ENCODE results near the gene PRKCA.
"Not testable (repeated sequence)": the region's sequence is repeated elsewhere in the genome, so short reads cannot be mapped to it uniquely, and the experiment has no call there.

PRKCA gene

GRCh38 chr17:66351033-66351432 is 48.6 kb downstream of the PRKCA start:
- DNase-seq = peak in 18 of 56 donors; percentile 1 to 40 (median 8)

DNA sequence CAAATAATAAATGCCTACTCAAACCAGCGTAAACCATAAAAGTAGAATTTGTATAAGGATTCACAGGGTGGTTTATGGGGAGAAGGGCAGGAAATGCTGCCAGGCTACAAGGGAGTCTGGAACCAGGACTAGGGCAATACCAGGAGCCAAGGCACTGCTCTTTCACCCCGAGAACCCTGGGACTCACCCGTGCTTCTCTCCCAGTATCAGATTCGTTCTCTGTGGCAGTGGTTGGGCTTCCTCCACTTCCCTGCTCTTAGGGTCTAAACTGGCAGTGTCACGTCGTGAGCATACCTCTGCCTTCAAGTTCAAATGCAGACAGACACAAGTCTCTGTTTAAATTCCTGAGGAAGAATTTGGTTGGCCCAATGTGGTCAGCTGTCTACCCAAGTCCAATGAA is 49.3 kb downstream of the PRKCA start:
- no peak for DNase-seq

GRCh38 chr17:66353937-66354401 is 51.6 kb downstream of the PRKCA start:
- no peak for DNase-seq

DNA sequence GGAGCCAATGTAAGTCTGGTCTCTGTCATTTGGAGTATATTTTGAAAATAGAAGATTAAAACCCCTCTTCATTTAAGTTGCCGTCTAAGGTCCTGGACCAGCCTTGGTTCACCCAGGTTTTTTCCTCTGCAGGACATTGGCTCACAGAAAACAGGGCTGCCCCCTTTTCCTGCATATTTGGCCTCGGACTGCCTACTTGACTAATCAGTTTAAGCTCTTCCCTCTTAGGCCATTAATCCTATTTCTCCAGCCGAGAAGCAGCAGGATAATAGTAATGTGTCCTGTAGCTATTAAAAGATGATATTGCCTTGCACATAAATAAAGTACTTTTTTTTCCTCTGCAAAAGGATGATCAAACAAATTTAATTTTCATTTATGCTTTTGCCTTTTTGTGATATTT is 52.1 kb downstream of the PRKCA start:
- no peak for DNase-seq

GRCh38 chr17:66354981-66355380 is 52.6 kb downstream of the PRKCA start:
- no peak for DNase-seq

DNA sequence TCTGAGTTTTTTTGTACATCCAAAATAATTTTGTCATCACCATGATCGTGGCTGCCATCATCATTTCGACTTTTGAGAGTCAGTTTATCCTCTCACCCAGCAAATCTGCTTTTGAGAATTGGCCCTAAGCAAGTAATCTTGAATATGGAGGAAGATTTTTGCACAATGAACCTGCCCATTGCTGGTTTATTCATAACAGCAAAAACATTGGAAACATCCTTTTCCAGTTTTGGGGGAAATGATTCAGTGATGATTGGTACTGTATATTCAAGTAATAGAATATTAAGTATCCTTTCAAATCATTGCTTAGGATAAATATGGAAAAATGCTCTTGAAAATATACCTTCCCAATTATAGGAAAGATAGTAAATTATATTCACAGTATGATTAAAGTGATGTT is 53.1 kb downstream of the PRKCA start:
- DNase-seq = no peak

DNA sequence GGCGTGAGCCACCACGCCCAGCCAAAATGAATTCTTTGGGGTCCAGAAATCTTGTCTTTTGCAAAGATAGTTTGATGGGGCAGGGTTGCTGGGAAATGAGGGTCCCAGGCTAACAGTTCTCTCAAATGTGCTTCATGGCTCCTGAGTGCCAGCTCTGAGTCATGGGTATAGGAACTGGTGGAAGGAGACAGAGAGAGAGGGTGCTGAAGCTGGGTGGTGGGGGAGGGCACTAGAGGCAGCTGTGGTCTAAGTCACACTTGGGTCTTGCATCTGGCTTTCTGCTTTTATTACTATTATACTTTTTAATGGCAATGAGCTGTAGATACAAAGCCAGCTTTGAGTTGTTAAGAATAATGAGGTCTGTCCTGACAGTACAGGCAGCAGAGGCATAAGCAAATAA is 54.6 kb downstream of the PRKCA start:
- no peak for DNase-seq

DNA sequence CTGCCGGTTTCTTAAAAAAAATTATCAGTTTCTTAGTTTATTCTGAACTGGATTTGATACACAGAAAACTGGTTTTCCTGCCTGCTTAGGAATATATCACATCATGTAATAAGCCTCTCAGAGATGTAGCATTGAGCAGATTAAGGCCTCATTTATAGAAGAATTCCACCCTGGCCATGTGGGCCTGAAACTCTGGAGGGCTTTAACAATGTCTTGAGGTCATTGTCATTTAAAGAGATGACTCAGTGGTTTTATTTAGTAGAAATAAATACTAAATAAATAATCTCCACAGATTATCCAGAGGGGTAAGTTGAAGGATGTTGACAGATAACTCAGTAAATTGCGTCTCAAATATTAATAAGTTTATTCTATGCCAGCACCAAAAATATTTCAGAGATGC is 56.9 kb downstream of the PRKCA start:
- DNase-seq = no peak

DNA sequence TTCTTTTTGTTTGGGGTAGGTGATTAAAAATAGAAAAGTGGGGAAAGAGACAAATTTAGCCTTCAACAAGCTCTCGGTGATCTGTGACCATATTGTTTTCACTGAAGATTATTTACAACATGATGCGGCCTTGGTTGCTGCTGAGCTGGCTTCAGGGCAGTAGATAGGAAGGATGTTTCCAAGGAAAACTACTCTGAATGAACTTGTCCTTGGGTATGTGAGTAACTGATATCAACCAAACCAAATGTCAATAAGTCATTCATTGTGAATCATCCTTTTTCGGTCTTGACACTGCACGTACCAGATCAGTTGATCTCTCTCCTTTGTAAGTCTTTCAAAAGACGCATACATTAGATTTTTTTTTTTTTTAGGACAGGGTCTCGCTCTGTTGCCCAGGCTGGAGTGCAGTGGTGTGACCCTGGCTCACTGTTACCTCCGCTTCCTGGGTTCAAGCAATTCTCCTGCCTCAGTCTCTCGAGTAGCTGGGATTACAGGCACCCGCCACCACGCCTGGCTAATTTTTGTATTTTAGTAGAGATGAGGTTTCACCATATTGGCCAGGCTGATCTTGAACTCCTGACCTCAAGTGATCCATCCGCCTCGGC is 58.6 kb downstream of the PRKCA start:
- not testable (repeated sequence) for DNase-seq

DNA sequence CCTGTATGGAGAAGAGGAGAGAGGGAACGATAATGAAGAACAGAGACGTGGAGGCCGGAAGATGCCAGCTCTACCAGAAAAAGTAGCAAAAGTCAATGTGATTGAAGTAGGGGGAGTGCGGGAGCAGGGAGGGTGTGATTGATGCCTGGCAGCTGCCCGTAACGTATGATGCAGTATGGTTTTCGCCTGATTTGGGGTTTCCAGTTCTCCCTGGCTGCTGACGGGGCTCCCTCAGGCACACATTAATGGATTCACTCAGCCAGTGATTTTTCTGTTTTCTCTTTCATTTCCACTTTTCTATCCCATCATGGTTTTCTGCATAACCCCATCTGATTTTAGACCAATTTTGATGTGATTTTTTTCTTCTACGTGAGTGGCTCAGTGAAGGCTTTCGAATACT is 62.1 kb downstream of the PRKCA start:
- no peak for DNase-seq

GRCh38 chr17:66364990-66365490 is 62.6 kb downstream of the PRKCA start:
- DNase-seq = no peak

DNA sequence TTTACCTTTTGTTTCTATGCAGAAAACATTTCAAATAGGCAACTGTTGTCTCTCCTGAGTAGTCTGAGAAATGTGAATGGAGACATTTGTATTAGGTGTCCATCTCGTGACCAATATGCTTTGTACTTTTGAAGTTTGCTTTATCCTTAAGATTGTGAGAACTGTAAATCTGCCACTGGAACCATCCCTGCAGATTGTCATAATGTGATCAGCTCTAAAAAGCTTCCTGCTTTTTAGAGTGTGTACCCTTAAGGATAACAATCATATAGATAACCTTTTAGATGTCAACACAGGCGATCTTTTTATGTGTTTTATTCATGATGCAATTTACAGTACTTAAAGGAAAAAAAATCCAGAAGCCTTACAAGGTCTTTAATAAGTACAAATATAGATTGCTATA is 63.5 kb downstream of the PRKCA start:
- no peak for DNase-seq

DNA sequence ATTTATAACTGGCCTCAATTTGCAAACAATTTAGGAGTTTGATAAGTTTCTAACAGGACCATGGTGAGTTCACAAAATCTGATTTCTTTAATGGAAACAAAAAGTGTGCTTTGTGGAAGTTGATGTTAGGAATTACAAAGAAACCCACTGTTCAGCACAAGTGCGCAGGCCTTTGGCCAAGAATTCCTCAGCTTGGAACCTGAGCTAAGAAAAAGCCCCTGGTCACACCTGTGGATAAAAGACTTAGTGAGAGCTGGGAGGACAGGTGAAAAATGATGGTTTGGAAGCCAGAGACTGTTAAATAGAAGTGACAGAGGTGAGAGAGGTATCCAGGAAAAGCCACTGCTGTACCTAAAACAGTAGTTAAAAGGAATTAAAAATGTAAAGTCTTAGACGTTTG is 64.7 kb downstream of the PRKCA start:
- no peak for DNase-seq

- no peak for DNase-seq
Observed at GRCh38 chr17:66369830-66370229, 67.4 kb downstream of the PRKCA start.

DNA sequence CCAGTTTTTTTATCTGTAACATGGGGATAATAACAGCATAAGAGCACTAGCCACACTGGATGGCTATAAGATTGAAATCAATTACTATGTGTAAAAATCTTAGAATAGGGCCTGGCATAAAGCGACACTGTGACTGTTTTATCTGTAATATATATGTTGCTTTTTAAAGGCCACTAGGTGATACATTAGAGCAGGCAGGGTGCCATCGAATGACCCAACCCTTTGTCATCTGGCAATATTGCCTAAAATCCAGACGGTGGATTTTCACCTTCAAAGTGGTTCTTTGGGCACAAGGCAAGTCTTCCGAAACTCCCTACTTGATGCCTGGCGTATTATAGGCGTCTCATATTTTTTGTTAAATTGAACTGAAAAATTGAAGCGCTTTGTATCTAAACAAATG is 69.1 kb downstream of the PRKCA start:
- DNase-seq = no peak

DNA sequence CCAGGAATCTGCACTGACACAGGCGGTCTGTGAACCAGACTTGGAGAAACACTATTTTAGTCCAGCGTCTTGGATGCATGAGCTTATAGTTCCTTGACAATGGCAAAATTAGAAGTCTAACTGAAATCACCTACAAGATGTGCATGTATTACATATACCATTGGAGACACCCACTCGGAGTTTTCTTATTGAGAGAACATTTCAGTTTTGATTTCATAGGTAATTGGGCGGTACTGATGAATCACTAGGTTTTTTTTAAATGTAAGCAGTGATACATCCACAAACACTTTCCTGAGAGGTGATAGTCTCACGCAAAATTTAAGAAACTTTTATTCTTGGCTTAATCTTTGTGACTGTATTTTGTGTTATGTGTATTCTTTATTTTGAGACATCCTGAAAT is 69.8 kb downstream of the PRKCA start:
- no peak for DNase-seq

GRCh38 chr17:66373079-66373478 is 70.7 kb downstream of the PRKCA start:
- no peak for DNase-seq

GRCh38 chr17:66373944-66374817 is 71.8 kb downstream of the PRKCA start:
- peak in 38 of 56 donors; percentile 8 to 81 (median 40) for DNase-seq

DNA sequence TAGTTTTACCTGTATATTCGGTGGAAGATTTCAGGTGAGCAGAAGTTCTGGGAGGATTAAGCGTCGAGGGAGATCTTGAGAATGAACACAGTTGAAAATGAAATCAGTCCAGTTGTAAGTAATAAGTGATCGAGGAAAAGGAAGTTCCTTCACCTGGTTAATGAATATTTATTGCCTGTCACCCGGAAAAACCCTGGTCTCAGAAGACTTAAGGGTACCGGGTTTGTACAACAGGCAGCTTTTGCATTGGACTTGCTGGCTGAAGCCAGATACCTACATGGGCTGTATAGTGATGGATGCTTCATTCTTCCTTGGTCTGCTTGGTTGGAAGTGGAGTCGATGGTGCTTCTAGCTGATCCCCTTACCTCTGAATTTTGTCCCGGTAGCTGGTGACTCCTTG is 72.7 kb downstream of the PRKCA start:
- DNase-seq = no peak

DNA sequence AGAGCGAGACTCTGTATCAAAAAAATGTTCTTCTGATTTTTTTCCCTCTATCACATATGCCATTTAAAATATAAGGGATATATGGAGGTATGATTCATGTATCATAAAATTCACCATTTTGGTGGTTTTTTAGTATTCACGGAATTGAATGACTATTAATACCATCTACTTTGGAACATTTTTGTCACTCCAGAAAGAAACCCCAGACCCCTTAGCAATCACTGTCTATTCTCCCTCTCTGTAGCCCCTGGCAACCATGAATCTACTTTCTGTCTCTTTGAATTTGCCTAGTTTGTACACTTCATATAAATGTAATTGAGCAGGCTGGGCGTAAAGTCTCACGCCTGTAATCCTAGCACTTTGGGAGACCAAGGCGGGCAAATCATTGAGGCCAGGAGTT is 75.9 kb downstream of the PRKCA start:
- DNase-seq = no peak

DNA sequence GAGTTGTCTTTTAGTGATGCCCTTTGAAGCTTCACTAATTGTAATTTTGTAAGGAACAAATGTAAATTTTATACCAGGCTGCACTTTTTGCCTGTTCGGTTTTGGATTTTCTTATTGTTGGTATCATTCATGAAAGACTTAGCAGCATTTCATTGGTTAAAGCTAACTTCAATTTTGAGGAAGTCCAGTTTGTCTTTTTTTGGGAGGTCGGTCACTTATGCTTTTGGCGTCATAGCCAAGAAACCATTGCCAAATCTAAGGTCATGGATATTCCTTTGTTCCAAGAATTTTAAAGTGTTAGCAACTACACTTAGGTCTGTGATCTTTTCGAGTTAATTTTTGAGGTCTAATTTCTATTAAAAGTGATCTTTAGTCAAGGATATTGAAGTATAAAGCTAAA is 77.1 kb downstream of the PRKCA start:
- DNase-seq = no peak

GRCh38 chr17:66379996-66380395 is 77.6 kb downstream of the PRKCA start:
- DNase-seq = no peak

All from amygdala (tissue), 56 donors.